NCI-H2107 (cell line): ENCODE measurements around the gene HOXC11.

Experiments
- DNase-seq: peaks from one replicate; lab custom pipeline; 2025; lab: John Stamatoyannopoulos, UW

The HOXC11 gene

DNA sequence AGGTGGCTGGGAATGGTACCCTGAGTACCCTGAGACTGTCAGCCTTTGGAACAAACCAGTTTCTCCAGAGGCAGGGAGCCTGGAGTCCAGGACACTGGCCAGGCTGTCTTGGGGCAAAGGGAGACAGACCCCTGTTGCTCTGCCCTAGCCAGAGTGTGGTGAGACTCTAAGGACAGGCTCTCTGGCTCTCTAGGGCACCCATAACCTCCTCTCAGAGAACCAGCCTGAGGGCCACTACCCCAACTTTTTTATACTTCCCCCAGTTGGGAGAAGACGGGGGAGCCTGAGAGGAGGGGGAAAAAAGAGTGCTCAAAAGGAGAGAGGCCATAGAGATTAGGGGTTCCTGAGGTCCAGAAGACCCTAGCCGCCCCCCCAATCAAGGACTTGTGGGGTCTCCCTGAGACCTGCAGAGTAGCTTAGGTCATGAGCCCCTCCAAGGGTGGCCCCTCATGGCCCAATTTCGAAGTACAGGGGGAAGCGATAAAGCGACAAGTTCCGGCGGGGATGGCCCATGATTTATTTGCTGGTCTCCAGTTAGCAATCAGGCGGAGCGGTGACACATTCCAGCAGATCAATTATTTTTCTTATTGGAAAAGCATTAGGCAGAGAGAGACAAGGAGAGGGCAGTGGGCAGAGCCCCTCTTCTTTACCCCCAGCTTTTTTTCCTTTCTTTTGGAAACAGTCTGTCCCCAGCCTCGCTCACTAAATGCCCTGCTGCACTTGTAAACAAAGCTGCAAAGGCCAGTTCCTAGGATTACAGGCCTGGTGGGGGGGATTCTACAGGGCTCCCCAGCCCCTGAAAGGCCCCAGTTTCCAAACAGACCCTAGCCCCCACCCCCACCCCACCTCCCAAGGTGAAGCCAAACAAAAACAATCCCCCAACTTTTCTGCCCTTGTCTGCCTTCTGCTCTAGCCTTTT is 37.4 kb downstream of the HOXC11 start:
- no peak for DNase-seq

DNA sequence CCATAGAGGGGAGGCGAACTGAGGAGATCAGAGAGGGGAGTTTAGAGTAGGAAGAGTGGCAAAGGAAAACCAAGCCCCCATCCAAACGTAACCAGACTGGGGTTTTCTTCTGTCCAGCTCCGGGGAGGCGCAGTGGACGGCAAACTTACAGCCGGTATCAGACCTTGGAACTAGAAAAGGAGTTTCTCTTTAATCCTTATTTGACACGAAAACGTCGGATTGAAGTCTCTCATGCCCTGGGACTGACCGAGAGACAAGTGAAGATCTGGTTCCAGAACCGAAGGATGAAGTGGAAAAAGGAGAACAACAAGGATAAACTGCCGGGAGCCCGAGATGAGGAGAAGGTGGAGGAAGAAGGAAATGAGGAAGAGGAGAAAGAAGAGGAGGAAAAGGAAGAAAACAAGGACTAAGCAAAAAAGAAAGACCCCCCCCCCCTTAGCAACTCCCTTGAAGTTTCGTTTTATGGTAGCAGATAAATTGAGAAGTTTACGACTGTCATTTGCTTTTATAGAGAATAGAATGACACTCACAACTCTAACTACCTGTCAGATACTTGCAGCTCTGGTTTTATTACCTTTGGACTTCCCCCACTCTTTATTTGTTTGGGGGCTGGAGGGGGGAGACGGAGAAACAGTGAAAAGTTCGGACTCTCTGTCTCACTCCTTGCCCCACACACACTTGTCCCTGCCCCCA is 38.2 kb downstream of the HOXC11 start:
- no peak for DNase-seq

DNA sequence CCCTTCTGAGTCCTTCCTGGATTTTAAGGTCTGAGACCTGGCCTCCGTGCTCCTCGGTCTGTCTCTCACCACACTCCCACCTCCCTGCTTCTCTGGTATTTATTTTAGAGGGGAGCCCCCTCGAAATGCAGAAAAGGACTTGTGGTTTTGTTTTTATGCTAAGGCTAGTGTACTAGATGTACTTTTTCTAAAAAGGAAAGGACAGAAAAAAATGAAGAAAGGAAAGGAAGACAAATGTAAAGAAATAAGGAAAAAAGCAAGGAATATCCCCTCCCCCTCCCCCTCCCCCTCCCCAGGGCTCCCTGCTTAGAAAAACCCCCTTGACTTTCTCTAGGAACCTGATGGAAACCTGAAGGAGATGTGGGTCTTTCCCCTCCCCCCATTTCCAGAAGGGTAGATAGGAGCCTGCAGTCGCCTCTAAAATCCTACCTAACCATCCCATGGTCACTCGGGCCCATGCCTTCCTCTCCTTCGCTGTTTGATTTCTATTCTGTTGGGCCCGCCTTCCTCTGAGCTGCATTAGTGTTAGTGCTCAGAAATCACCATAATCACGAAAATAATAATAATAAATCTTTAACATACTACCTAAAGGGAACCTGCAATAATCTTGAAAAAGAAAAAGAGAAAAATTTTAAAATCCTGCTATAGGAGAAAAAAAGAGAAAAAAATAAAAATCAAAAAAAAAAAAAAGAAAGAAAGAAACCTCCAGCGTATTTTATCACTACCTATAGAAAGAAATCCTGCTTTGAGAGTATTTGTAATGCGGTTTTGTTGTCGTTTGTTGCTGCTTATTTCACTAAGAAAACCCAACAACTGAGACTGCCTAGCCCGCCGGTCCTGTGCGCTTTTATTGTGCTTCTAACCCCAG is 39.0 kb downstream of the HOXC11 start:
- DNase-seq = no peak

DNA sequence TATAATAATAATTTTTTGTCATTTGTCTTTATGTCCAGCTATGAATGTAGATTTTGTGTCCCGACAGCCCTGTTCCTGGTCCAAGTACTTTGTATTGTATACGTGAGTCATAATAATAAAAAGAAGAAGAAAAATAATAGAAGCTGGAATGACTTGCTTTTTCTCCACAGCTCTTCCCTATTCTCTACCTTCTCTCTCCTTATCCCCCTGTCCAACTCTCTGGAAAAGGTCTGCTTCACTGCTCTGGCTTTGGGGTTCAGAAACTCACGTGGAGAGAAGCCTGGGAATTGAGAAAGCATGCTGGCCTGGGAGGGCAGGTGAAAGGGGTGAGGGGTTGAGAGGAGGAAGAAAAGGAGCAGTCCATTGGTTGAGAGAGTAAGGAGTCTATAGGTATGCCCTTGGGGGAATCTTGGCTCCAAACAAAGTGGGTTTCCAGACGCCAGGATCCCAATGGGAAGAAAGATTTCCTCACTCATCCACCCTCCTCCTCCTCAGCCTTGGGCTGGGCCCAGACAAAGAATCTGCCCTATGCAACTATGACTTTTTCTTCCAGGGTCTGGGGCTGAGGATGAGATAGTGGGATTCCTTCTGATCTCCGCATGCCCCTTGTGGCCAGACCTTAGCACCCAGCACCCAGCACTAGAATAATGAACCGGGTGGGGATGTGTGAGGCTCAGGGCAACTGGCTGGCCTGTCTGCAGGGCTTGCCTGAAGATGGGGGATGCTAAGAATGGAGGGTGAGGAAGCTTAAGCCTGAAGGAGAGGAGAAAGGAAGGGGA is 39.9 kb downstream of the HOXC11 start:
- DNase-seq = no peak

DNA sequence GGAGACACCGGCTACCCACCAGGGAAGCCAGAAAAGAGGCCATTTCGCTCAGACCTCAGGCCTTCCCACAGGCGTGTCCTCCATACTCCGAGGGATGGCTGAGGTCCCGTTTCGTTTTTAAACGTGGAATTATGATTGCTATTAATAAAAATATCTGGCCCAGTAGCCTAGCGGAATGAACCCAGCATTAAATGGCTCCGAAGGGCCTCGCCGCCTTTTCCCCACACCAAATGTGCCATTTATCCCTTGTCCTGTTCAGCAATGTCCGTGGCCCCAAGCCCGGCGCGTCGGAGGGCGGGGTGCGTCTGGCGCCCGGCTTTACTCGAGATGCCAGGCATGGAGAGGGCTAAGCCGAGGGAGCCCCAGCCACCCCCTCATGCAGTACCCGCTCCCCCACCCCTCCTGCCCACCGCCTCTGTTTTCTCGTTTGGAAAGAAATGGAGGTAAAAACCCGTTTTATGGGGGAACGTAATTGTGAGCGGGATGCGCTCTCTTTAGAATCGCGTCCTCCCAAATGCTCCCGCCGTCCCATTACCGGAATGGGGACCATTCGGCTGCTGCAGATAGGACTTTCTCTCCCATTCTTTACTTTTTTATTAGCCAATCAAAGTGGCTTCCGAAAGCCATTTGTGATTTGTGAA is 41.6 kb downstream of the HOXC11 start:
- no peak for DNase-seq

DNA sequence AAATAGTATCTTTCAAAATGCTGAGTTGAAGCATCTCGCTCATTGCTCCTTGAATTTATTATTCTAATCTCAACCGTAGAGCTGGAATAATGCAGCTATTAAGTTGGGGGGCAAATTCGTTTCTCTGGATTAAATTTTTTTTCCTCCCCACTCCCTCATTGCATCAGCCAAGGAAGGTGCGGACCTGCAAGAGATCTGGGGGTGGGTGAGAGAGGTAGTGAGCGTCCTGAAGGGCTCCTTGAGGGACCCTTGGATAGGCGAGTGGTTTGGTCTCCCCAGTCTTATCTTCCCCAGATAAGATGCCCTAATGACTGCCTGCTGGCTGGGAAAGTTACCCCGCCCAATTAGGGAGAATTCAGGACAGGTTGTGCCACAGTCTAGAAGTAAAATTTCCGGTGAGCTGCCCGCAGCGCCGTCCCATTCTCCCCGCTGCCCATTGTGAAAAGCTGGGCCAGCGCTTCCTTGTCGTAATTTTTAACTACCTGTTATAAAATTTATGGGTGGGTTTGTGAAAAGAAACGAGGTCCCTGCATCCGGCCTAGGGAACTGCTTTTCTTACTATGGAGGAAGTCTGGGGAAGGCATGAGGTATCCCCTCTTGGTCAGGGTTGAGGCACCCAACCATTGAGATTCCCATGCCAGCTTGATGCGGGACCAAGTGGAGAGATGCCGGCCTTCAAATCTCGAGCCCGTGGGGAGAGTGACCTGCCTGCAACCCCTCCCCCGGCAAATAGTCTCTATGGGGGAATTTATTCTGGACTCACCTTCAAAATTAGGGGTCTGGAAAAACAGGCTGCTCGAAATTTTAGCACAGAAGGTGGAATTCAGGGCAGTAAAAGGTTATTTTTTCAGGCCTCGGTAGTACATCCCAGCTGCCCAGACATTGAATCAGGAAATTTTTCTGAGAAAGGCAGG is 42.3 kb downstream of the HOXC11 start:
- no peak for DNase-seq

DNA sequence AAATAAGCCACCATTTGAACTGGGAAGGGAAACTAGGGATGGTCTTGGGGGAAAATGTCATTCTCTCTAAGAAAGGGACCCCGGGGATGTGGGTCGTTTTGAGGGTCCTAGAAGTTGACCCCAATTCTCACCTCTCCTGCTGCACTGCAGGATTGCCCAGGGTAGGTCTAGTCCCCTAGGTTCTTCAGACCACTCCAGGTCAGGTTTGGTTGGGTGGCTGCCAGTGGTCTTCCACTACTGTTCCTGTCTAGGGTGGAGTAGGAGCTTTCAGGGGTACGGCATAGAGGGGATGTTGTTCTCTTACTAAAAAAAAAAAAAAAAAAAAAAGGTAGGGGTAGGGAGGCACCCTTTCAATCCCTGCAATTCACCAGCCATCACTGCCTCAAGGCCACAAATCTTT is 43.1 kb downstream of the HOXC11 start:
- DNase-seq = no peak

DNA sequence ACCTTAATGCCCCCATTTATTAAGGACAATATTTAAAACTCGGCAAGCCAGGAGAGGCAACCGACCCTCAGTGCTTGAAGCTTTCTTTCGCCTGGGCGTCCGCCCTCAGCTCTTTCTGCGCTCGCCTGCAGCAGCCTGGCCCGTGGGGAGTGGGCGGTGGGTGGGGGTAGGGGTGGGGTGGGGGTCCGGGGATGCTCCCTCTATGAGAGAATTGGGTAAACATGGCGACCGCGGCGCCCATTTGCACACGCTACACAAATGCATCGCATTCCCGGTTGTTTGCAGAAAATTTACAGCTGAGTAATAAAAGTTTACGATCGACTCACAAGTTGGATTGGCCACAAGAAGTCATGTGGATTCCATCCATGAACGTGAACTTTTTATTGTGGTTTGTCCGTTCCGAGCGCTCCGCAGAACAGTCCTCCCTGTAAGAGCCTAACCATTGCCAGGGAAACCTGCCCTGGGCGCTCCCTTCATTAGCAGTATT is 43.6 kb downstream of the HOXC11 start:
- no peak for DNase-seq

DNA sequence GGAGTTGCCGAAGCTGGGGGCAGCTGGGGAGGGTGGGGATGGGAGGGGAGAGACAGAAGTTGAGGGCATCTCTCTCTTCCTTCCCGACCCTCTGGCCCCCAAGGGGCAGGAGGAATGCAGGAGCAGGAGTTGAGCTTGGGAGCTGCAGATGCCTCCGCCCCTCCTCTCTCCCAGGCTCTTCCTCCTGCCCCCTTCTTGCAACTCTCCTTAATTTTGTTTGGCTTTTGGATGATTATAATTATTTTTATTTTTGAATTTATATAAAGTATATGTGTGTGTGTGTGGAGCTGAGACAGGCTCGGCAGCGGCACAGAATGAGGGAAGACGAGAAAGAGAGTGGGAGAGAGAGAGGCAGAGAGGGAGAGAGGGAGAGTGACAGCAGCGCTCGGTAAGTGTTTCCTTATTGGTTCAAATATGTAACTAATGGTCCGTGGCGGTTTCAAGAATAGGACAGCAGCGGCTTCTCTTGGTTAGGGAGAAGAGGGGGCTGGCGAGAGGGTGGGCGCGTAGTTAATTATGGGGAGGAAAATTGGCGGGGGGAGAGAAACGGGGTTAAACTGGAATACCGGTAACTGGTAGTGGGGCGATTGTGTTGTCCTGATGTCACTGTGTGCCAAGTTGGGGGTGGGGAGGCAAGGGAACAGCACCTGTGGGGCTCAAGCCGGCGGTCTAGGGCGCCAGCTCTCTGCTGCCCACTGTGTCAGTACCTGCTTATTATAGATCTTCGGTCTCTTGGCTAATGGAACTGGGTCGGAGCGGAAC is 44.3 kb downstream of the HOXC11 start:
- DNase-seq = no peak

DNA sequence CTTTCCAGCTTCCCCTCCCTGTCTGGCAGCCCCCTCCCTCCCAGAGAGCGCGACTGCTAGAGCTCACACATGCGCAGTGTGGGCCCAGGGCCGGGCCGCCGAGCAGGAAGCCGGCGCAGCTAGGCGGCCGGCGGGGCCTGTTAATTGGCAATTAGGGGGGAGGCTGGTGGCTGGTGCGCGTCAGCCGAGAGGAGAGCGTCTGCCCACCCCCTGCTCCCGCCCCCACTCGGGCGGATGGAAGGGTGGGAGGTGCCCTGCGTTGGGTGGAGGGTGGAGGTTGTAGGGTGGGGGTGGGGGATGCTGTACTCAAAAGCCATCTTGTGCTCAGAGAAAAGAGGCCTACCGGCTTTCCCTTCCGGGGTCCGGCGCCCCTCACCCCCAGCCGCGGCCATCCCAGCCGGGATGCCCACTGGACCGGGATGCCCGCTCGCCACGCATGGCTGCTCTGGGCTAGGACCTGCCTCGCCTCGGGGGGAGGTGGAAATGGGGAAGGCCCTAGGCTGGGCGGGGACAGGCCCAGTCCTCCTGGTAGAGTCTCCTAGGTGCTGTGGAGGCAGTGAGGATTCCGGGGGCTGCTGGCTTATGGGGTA is 45.0 kb downstream of the HOXC11 start:
- DNase-seq = peak; percentile 49

DNA sequence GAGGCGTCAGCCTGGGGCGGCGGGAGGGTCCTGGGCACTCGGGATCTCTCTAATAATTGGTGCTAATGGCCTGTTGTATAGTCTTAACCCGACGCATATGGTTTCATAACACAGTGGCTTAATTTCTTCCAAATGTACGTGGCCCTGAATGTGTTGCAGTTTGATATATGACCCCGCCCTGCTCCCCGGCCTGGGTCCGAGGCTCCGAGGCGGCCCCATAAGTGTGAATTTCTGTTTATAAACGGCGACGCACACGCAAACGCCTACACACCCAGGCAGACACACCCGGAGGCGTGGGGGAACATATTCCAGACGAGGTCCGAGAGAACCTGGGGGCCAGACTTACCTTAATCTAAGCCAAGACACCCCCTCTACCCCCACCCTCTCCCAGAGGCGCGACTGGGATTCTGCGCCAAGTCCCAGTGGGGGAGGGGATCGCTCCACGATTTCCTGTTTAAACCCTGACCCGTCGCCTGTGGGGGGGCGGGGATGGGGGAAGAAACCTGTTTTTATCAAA is 45.6 kb downstream of the HOXC11 start:
- no peak for DNase-seq

DNA sequence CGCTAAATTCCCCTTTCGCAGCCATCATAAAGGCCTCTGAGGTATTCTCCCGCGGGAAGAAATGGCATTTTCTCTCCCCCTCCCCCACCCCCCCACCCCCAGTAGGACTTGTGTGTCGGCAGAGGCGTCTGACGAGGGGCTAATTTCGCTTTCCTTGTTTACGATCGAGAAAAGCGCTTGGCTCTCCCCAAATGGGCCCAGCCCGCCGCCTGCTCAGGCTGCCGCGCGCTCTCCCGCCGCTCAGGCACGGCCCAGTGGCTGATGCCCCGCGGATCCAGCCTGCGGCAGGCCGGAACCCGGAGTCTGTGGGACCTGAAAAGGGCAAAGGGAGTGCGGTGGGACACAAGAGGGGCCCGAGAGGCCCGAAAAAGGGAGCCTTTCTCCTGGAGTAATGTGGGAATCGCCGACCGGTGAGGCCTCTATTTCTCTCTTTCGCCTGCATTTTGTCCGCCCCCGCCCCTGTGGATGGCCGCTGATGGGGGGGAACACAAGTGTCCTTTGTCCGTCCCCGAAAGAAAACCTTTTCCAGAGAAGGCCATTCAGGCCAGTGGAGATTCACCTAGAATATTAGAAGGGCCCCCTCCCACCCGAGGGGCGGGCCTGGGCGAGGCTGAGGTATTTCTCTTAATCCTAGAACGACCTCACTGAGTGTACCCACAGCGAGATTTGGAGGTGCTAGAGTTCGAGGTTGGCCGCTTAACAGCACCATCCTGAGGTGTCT is 46.3 kb downstream of the HOXC11 start:
- DNase-seq = no peak

DNA sequence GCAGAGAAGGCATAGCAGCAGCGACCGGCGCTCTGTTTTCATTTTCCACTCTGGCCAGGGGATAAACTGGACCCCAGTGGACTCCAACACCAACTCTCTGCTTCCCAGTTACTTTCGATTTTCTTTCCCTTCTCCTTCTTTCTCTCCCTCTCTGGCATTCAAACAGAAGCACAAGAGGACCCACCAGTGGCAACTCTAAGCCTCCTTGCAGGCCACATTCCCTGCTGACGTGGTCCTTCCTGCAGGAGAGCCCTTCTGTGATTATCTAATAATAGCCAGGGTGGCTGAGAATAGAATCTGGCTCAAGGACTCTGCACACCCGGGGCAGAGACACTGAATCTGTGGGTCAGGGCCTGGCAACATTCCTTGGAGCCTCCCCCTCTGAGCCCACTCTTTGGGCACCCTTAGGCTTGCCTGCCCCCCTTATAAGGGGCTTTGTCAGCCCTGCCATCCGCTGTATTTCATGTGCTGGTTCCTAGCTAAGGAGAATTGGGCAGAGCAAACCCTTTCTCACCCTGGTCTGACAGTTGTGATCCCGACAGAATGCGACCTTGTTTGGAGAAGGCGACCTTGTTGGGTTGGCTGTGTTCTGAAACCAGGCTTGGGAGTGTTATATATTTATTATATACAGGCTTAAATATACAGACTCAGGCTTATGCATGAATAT is 47.1 kb downstream of the HOXC11 start:
- no peak for DNase-seq

DNA sequence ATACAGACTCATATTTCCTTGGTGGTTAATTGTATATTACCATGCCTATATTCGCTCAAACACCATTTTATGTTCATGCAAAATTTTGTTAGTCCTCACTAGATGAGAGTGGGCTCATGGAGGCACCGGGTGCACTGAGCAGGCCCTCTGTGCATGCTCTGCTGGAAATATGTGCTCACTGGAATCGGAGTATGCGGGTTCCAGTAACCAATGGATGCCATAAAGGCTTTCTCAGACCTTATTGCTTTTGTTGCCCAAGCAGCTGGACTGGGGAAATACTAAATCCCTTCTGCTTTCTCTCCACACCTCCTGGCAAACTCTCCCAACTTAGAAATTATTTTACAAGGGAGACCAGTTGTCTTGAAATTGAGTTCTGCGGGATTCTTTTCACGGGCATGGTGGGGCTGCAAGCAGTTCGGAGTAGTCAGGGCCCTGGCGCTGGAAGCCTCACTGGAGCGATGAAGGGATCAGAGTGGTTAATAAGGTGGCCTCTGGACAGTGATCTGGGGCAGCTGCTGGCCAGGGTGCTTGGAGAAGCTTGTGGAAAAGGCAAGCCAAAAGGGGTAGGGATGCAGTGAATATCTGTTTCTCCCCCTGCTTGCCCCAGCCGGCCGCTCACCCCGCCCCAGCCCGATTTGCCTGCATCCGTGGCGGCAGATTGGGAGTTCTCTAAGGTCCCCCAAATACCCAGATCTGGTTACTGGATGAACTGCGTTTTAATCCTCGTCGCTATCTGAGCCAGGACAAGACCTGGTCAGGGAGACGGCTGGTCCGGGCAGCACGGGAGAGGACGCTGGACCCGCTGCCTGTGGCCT is 47.9 kb downstream of the HOXC11 start:
- DNase-seq = no peak

DNA sequence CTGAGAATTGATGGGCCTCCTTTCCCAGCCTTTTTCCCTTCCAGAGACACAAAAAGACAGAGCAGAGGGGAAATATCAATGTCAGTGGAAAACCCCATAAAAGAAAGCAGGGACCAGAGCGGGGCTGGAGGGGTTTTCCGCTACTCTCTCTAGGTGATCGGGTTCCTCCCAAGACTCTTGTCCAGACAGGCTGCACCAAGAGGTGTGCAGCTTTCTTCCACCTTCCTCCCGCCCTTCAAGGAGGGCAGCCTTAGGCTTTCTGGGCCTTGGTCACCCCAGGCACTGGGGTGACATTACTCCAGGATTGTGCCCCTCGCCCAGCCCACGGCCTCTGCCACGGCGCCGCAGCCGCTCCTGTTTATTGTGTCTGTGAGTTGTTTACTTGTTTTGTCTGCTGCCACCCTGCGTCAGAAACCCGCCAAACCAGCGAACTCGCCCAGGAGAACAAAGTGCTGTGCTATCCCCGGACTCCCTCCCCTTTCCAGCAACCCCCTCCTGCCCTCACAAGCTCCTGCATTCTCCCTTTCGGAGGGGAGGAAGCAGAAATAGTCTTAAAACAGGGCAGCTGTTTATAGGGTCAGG is 48.6 kb downstream of the HOXC11 start:
- DNase-seq = no peak
